ENCODE measurements around the gene LIF.
A peak's percentile ranks its signal among the peaks of the same experiment; 100 is the strongest.

The LIF gene

DNA sequence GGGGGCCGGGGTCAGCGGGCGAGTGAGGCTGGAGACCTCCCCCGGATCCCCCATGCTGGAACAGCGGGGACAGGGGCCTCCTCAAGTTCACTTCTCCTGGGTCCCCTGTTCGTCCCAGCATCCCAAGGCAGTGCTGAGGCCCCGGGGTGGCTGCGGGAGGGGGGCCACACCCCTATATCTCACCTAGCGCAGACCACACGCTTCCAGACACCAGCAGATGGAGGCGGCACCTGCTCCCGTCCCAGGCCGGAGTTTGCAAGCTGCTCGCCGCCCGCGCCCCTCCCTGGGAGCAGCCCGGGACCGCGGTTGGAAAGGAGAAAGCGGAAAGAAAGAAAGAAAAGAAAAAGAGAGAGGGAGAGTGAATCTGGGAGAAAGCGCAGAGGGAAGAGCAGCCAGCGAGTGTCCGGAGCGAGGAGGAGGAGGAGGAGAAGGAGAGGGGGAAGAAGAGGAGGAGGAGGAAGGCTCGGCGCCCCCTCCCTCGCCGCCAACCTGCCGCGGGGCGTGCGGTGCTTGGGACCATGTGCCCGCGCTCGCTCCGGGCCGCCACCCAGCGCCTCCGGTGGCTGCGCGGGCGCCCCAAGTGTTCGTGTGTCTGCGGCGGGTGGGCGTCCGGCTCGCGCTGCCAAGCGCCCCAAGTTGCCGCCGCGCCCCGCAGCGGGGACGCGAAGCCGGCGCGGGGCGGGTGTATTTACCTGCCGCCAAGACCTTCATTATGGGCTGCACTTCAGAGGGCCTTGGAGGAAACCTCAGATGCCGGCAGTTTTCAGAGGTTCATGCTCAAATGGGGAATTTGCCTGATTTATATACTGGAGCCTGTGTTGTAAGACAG, at the start of gene LIF:
TSS of gene LIF (minus strand) at position 775 of the 829 bp plus-strand sequence. CDS start at position 711, 64 bp downstream.
- Histone ChIP-seq H3K27me3 (ENCODE audit: control insufficient read depth in 2 of 2, insufficient read depth in 2 of 2, low read length in 2 of 2) (no peaks in the 10 kb centered on the region), H3K9ac (ENCODE audit: low read depth in 1 of 2, low read length in 2 of 2) (peak within 1 kb of the TSS; percentile 63 to 83), H3K36me3 (ENCODE audit: control insufficient read depth in 2 of 2, insufficient read depth in 2 of 2, low read length in 2 of 2) (peaks cover 7 to 11% of the 10 kb centered on the region in 2 donors), H3K4me1 (ENCODE audit: control insufficient read depth in 2 of 2, insufficient read depth in 2 of 2, low read length in 2 of 2) (peaks cover 16 to 32% of the 10 kb centered on the region in 2 donors), H3K9me3 (ENCODE audit: control insufficient read depth in 2 of 2, low read length in 2 of 2) (no peaks in the 10 kb centered on the region), H3K4me3 (ENCODE audit: low read length in 2 of 2) (peak within 1 kb of the TSS; percentile 71 to 72), H3K27ac (ENCODE audit: low read depth in 2 of 2, low read length in 2 of 2) (peak within 1 kb of the TSS; percentile 87)

DNA sequence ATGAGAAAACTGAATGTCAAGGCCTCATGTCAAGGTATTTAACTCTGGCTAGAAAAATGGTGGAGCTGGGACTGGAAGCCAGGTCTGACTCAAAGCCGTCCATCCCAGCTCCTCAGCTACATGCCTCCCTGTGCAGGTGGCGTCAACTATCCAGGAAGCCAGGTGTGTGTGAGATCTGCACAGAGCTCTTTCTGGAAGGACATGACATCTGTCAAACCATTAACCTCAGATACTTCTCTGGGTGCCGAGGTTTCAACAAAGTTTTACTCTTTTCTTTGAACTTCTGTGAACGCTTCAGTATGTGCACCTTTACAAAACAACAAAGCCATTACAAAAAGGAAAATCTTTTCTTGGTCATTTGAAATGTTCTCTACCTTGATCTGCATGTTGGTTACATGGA, 49.8 kb upstream of the LIF start:
- Histone ChIP-seq H3K4me1 (ENCODE audit: control insufficient read depth in 2 of 2, insufficient read depth in 2 of 2, low read length in 2 of 2) (peaks cover 11 to 16% of the 10 kb centered on the region in 2 donors), H3K9me3 (ENCODE audit: control insufficient read depth in 2 of 2, low read length in 2 of 2) (no peaks in the 10 kb centered on the region), H3K27ac (ENCODE audit: low read depth in 2 of 2, low read length in 2 of 2) (no peak overlapping the region), H3K36me3 (ENCODE audit: control insufficient read depth in 2 of 2, insufficient read depth in 2 of 2, low read length in 2 of 2) (peaks cover 66 to 84% of the 10 kb centered on the region in 2 donors), H3K4me3 (ENCODE audit: low read length in 2 of 2) (no peak overlapping the region), H3K27me3 (ENCODE audit: control insufficient read depth in 2 of 2, insufficient read depth in 2 of 2, low read length in 2 of 2) (no peaks in the 10 kb centered on the region), H3K9ac (ENCODE audit: low read depth in 1 of 2, low read length in 2 of 2) (no peak overlapping the region)

DNA sequence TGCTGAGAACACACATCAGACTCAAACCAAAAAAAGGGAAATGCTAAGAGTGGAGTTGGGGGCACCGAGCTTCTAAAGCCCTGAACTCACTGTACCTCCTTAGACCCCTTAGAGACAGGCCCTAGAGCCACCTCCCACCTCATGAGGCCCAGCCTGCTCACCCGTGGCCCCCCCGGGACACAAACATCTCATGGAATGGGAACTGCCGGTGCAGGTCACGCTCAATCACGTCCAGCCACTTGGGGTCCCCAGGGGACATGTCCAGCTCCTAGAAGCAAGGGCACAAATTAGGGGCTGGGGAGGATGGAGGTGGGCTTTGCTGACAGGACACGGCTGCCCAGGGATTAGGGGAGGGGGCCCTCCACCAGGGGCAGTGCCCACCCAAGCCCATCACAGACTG, 49.0 kb upstream of the LIF start:
- peaks cover 18 to 23% of the 10 kb centered on the region in 2 donors for H3K4me1 ChIP-seq (ENCODE audit: control insufficient read depth in 2 of 2, insufficient read depth in 2 of 2, low read length in 2 of 2)
- no peak overlapping the region for H3K9ac ChIP-seq (ENCODE audit: low read depth in 1 of 2, low read length in 2 of 2)
- peaks cover 60 to 77% of the 10 kb centered on the region in 2 donors for H3K36me3 ChIP-seq (ENCODE audit: control insufficient read depth in 2 of 2, insufficient read depth in 2 of 2, low read length in 2 of 2)
- H3K27me3 ChIP-seq (ENCODE audit: control insufficient read depth in 2 of 2, insufficient read depth in 2 of 2, low read length in 2 of 2): no peaks in the 10 kb centered on the region
- H3K9me3 ChIP-seq (ENCODE audit: control insufficient read depth in 2 of 2, low read length in 2 of 2): no peaks in the 10 kb centered on the region
- H3K27ac ChIP-seq (ENCODE audit: low read depth in 2 of 2, low read length in 2 of 2): no peak overlapping the region
- no peak overlapping the region for H3K4me3 ChIP-seq (ENCODE audit: low read length in 2 of 2)

DNA sequence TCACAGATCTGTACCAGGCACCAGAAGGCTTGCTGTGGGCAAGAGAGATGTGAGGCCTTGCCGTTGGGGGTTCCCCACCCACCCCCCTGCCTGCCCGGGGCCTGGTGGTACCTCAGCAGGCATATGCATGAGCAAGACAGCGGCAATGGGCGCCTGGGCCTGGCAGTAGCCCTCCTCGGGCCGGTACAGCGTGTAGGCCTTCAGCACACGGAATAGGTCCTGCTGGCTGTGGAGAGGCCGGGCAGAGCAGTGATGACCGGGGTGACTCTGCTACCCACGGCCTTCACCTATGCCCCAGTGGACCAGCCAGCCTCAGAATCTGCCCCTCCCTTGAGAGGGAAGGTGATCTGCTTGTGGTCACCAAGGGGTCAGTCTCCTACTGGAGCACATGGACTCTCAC, 48.3 kb upstream of the LIF start:
- H3K27ac ChIP-seq (ENCODE audit: low read depth in 2 of 2, low read length in 2 of 2): no peak overlapping the region
- no peak overlapping the region for H3K9ac ChIP-seq (ENCODE audit: low read depth in 1 of 2, low read length in 2 of 2)
- no peaks in the 10 kb centered on the region for H3K9me3 ChIP-seq (ENCODE audit: control insufficient read depth in 2 of 2, low read length in 2 of 2)
- no peaks in the 10 kb centered on the region for H3K27me3 ChIP-seq (ENCODE audit: control insufficient read depth in 2 of 2, insufficient read depth in 2 of 2, low read length in 2 of 2)
- peaks cover 26 to 30% of the 10 kb centered on the region in 2 donors for H3K4me1 ChIP-seq (ENCODE audit: control insufficient read depth in 2 of 2, insufficient read depth in 2 of 2, low read length in 2 of 2)
- H3K36me3 ChIP-seq (ENCODE audit: control insufficient read depth in 2 of 2, insufficient read depth in 2 of 2, low read length in 2 of 2): peaks cover 57 to 74% of the 10 kb centered on the region in 2 donors
- H3K4me3 ChIP-seq (ENCODE audit: low read length in 2 of 2): no peak overlapping the region

DNA sequence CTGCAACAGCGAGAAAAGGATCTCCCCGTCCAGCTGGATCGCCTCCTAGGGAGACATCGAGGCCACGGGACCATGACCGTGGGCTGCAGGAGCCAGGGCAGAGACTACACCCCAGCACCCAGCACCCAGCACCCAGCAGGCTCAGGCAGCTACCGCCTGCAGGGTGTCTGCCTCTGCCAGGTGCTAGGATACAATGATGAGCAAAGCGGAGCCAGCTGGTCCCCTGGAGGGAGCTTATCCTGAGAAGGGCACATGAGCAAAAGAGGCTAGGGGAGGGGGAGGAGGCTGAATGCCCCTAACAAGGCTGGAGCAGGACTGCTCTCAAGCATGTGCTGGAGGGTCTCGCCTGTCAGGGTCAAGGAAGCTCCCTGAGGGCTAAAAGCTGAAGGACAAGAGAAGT, 47.5 kb upstream of the LIF start:
- Histone ChIP-seq H3K4me1 (ENCODE audit: control insufficient read depth in 2 of 2, insufficient read depth in 2 of 2, low read length in 2 of 2) (peaks cover 27 to 28% of the 10 kb centered on the region in 2 donors), H3K4me3 (ENCODE audit: low read length in 2 of 2) (no peak overlapping the region), H3K9ac (ENCODE audit: low read depth in 1 of 2, low read length in 2 of 2) (no peak overlapping the region), H3K36me3 (ENCODE audit: control insufficient read depth in 2 of 2, insufficient read depth in 2 of 2, low read length in 2 of 2) (peaks cover 53 to 70% of the 10 kb centered on the region in 2 donors), H3K27me3 (ENCODE audit: control insufficient read depth in 2 of 2, insufficient read depth in 2 of 2, low read length in 2 of 2) (no peaks in the 10 kb centered on the region), H3K9me3 (ENCODE audit: control insufficient read depth in 2 of 2, low read length in 2 of 2) (no peaks in the 10 kb centered on the region), H3K27ac (ENCODE audit: low read depth in 2 of 2, low read length in 2 of 2) (no peak overlapping the region)

DNA sequence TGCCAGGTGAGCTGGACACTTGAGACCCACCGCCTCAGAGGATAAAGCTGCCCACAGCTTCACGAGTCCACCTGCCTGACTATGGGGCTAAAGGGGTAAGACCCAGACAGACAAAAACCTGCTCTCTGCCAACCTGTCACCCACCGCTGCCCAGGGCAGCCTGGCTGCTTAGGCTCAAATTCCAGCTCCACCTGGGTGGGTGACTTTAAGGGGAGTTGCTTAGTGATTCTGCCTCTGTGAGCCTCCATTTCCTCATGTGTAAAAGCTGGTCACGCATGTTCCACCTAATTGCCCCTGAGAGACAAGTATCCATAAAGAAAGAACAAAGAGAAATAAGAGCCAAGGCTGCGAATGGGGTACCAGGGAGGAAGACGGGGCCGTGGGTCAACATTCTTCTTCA, 46.5 kb upstream of the LIF start:
- no peaks in the 10 kb centered on the region for H3K9me3 ChIP-seq (ENCODE audit: control insufficient read depth in 2 of 2, low read length in 2 of 2)
- H3K4me3 ChIP-seq (ENCODE audit: low read length in 2 of 2): no peak overlapping the region
- no peaks in the 10 kb centered on the region for H3K27me3 ChIP-seq (ENCODE audit: control insufficient read depth in 2 of 2, insufficient read depth in 2 of 2, low read length in 2 of 2)
- no peak overlapping the region for H3K27ac ChIP-seq (ENCODE audit: low read depth in 2 of 2, low read length in 2 of 2)
- peaks cover 50 to 60% of the 10 kb centered on the region in 2 donors for H3K36me3 ChIP-seq (ENCODE audit: control insufficient read depth in 2 of 2, insufficient read depth in 2 of 2, low read length in 2 of 2)
- H3K4me1 ChIP-seq (ENCODE audit: control insufficient read depth in 2 of 2, insufficient read depth in 2 of 2, low read length in 2 of 2): peaks cover 28 to 29% of the 10 kb centered on the region in 2 donors
- H3K9ac ChIP-seq (ENCODE audit: low read depth in 1 of 2, low read length in 2 of 2): no peak overlapping the region

DNA sequence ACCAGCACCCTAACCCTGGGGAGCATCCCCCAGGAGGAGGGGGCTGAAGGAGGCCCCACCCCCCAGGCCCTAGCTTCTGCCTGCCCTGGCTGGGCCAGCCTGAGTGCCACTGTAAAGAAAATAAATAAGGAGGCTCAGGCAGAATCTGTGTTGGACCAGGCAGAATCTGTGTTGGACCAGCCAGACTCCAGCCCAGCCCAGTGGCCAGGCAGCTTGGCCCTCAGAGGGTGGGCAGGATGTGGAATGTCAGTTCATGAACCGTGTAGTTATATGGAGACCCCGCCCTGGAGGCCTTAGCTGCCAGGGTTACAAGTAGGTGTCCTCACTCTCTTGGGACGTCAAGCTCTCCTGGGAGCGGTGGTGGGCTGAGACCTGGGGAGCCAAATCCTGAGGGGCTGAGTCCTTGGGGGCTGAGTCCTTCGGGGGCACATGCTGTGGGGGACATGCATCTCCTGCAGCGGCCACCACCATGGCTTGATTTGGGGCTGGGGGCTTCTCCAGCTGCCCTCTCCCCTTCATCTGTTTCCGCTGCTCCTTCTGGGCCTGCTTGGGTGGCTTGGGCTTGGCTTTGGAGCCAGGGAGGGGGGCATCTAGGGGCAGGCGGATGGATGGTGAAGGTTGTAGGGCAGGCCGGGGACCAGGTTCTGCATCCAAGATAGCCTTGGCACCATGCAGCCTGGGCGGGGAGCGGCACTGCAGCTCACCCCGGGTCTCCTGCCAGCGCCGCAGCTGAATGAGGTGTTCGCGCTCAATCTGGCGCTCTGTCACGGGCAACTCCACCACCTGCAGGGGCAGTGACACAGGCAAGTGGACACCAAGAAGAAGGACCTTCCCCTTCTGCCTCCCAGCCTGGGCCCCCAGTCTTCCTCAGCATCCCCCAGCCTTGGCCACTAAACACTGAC, 45.8 kb upstream of the LIF start:
- Histone ChIP-seq H3K9me3 (ENCODE audit: control insufficient read depth in 2 of 2, low read length in 2 of 2) (no peaks in the 10 kb centered on the region), H3K27me3 (ENCODE audit: control insufficient read depth in 2 of 2, insufficient read depth in 2 of 2, low read length in 2 of 2) (no peaks in the 10 kb centered on the region), H3K36me3 (ENCODE audit: control insufficient read depth in 2 of 2, insufficient read depth in 2 of 2, low read length in 2 of 2) (peaks cover 45 to 53% of the 10 kb centered on the region in 2 donors), H3K4me1 (ENCODE audit: control insufficient read depth in 2 of 2, insufficient read depth in 2 of 2, low read length in 2 of 2) (peaks cover 28 to 33% of the 10 kb centered on the region in 2 donors), H3K4me3 (ENCODE audit: low read length in 2 of 2) (no peak overlapping the region), H3K9ac (ENCODE audit: low read depth in 1 of 2, low read length in 2 of 2) (no peak overlapping the region), H3K27ac (ENCODE audit: low read depth in 2 of 2, low read length in 2 of 2) (peak overlapping the region in 1 of 2 donors; percentile 81)

DNA sequence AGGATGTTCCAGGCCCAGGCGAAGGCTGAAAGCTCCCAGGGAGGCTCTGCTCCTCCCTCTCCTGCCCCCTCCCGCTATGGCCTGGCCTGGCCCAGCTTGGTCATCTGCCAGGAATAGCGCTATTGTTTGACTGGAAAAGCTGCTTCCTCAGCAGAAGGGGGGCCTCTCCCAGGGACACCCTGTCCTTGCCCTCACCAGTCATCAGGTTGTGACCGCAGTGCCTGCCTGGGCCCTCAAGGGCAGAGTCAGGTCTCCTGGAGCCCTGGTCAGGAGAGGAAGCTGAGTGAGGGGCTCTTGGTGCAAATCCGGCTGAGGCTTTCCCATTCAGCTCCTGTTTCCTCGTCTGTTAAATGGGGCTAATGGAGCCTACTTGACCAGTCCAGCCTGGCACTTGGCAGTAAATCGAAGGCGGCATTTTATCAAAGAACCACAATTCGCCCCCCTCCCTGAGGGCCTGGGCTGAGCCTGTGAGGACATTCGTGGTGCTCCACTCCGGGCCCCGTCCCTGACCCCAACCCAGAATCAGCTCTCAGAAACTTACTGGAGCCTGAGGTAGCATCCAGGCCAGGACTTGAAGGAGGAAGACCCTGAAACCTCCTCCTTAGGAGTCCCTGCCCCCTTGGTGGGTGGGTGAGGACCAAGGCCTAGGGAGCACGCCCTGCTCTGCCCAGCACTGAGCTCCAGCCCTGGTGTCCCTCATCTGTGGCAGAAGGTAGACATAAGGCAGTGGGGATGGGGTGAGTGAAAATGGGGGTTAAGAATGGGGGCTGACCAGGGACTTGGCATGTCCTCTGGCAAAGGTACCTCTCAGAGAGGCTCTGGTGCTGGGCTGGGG, 44.7 kb upstream of the LIF start:
- Histone ChIP-seq H3K4me3 (ENCODE audit: low read length in 2 of 2) (no peak overlapping the region), H3K36me3 (ENCODE audit: control insufficient read depth in 2 of 2, insufficient read depth in 2 of 2, low read length in 2 of 2) (peaks cover 40 to 44% of the 10 kb centered on the region in 2 donors)

DNA sequence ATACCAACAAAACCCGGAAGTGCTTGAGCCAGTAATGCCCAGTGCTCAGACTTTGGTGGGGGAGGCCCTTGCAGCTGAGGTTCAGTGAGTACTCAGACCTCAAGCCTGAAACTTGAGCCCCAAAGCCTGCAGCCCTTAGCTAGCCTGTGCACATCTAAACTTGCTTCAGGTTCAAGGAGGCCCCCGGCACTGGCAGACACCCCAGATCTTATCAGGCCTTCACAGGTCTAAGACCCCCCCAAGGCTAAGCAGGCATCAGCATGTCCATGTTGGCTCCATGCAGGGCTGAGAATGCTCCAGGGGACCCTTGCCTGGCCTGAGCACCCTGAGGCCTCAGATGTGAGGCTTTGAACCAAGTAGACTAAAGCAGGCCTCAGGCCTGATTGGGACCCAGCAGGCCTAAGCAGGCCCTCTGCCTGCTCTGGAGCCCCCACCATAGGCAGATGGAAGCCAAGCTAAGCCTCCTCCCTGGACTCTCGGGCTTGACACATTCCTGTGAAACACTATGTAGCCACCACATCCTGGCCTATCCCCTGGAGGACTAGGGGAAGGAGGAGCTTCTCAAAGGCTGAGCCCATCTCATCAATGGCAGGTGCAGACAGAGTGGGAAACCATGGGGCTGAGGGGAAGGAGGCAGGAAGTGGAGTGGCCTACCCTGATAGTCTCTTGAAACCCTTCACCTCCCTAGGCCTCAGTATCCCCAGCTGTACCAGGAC, 43.9 kb upstream of the LIF start:
- Histone ChIP-seq H3K9ac (ENCODE audit: low read depth in 1 of 2, low read length in 2 of 2) (peak overlapping the region in 1 of 2 donors; percentile 82), H3K4me1 (ENCODE audit: control insufficient read depth in 2 of 2, insufficient read depth in 2 of 2, low read length in 2 of 2) (peaks cover 28 to 35% of the 10 kb centered on the region in 2 donors), H3K36me3 (ENCODE audit: control insufficient read depth in 2 of 2, insufficient read depth in 2 of 2, low read length in 2 of 2) (peaks cover 36 to 37% of the 10 kb centered on the region in 2 donors), H3K4me3 (ENCODE audit: low read length in 2 of 2) (peak overlapping the region in 1 of 2 donors; percentile 65), H3K27ac (ENCODE audit: low read depth in 2 of 2, low read length in 2 of 2) (peak overlapping the region; percentile 81 to 87), H3K27me3 (ENCODE audit: control insufficient read depth in 2 of 2, insufficient read depth in 2 of 2, low read length in 2 of 2) (no peaks in the 10 kb centered on the region), H3K9me3 (ENCODE audit: control insufficient read depth in 2 of 2, low read length in 2 of 2) (no peaks in the 10 kb centered on the region)

More for the DNA sequence above, 44.7 kb upstream of the LIF start:
- Histone ChIP-seq H3K4me1 (ENCODE audit: control insufficient read depth in 2 of 2, insufficient read depth in 2 of 2, low read length in 2 of 2) (peaks cover 28 to 35% of the 10 kb centered on the region in 2 donors), H3K9ac (ENCODE audit: low read depth in 1 of 2, low read length in 2 of 2) (peak overlapping the region in 1 of 2 donors; percentile 8), H3K27ac (ENCODE audit: low read depth in 2 of 2, low read length in 2 of 2) (peak overlapping the region; percentile 81 to 87), H3K27me3 (ENCODE audit: control insufficient read depth in 2 of 2, insufficient read depth in 2 of 2, low read length in 2 of 2) (no peaks in the 10 kb centered on the region), H3K9me3 (ENCODE audit: control insufficient read depth in 2 of 2, low read length in 2 of 2) (no peaks in the 10 kb centered on the region)
